Bone marrow (tissue), 2 donors: Measurements from ENCODE around the gene CNR1.
"Not testable (repeated sequence)": the region's sequence is repeated elsewhere in the genome, so short reads cannot be mapped to it uniquely, and the experiment has no call there.

Experiments
- DNase-seq, 2 donors: peaks; one replicate each; lab custom pipeline; 2025; lab: John Stamatoyannopoulos, UW

CNR1 gene

DNA sequence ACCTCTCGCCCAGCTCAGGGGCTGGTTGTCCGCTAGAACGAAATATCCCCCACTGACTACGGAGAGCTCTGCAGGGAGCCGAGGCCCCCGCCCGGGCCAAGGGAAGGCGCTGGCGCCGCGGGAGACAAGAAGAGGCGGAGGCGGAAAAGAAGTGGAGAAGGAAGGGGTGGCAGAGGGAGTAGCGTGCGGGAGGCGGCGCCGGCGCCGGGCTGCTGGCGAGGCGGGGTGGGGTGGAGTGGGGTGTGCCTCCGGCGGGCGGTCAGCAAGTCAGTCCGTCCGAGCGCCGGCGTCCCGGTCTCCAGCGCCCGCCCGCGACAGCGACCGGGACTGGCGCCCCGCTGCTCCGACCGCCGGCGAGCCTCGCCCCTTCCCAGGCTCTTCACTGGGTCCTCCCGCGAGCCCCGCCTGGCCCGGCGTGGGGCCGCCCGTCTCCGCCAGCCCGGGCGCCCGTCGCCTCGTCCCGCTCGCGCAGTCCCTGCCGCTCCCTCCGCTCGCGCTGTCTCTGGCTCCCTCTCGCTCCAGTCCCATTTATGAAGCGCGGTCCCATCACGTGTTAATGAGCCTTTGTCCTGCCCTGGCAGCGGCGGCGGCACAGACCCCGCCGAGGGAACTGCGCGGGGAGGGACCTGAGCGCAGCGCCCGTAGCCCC, at the start of gene CNR1:
CNR1 (minus strand) TSS at position 504 of the 649 bp plus-strand sequence. CDS start 21,073 bp downstream, outside the sequence.
- no peak for DNase-seq

GRCh38 chr6:88211446-88211845, 45.3 kb upstream of the CNR1 start:
- no peak for DNase-seq

- no peak for DNase-seq
These were observed 43.2 kb upstream of the CNR1 start for GRCh38 chr6:88209301-88209700.

DNA sequence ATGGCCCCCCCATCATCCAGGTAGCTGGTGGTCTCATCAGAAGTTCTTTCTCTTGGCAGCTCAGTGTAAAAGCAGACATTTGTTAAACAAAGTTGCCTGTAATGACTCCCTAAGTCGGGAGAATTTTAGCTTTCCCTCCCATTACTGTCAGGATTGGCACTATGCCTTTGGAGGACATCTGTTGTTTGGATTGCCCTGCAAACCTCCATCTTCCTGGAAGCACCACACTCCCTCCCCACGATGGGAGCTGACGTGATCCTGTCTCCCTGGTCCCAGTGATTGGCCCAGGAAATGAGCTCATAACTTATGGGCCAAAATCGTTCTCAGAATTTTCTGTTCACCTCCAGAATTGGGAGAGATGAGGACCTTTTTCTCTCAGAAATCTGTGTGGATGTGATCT, 42.6 kb upstream of the CNR1 start:
- DNase-seq, result no peak

DNA sequence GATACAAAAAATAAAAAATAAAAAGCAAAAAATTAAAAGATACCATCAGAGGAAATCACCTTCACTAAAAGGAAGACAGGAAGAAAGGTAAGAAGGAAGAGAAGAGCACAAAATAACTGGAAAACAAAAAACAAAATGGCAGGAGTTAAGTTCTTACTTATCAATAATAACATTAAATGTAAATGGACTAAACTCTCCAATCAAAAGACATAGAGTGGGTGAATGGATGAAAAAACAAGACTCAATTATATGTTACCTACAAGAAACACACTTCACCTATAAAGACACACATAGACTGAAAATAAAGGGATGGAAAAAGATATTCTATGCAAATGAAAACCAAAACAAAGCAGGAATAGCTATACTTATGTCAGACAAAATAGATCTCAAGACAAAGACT, 35.6 kb upstream of the CNR1 start:
- DNase-seq, result not testable (repeated sequence)

DNA sequence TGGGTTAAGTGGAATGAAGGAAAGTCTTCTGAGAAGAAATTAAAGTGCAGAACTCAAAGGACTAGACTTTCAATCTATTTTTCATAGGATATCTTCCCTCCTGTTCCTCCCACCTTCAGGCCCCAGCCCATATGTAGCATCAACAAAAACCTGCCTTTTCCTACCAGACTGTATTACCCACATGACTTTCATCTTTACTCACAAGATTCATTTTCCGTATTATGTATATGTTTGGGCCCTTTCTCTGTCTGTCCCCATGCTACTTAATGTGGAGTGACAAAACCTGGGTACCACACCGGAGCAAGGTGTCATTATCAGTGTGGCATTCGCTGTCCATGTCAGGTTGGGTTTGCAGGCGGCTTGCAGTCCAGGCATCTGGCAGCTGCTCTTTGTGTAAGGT, 18.8 kb upstream of the CNR1 start:
- no peak for DNase-seq

- no peak for DNase-seq
These were observed 17.3 kb upstream of the CNR1 start for GRCh38 chr6:88183471-88183870.

- no peak for DNase-seq
These were observed 13.5 kb upstream of the CNR1 start for GRCh38 chr6:88179692-88180091.

GRCh38 chr6:88177961-88178464, 11.9 kb upstream of the CNR1 start:
- no peak for DNase-seq

DNA sequence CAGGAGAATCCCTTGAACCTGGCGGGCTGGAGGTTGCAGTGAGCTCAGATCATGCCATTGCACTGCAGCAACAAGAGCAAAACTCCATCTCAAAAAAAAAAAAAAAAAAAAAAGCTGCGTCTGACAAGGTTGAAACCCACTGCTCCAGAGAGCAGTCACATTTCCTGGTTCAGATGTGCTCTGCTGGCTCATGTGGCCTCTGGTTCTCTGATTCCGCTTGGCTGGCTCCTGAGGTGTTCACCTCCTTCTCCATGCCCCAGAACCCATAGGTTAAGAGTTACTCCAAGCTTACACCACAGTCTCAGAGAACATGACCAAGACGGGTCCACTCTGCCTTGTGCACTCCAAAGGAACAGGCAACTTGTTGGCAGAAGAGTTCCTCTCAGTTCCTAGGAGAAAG, 8.8 kb upstream of the CNR1 start:
- no peak for DNase-seq

DNA sequence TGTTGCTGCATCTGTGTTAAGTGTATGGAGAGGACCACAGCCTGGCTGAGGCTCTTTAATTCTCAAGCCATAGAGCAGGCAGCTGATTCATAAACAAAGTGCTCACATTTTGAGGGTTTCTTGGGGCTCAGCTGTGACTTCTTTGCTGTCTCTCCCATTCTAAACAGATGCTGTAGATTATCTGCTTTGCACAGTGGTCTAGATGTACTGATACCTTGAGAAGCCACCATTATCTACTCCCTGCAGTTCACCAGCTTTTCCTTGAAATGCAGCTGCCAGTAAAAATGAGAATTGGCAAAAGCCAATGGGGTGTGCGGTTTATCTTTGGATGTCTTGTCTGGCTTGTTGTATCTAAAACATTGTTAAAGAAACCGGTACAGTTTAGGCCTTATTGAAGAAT, 5.2 kb upstream of the CNR1 start:
- DNase-seq, result no peak

GRCh38 chr6:88168362-88168761, 2.2 kb upstream of the CNR1 start:
- no peak for DNase-seq

GRCh38 chr6:88167352-88167937, 1.3 kb upstream of the CNR1 start:
- no peak for DNase-seq

DNA sequence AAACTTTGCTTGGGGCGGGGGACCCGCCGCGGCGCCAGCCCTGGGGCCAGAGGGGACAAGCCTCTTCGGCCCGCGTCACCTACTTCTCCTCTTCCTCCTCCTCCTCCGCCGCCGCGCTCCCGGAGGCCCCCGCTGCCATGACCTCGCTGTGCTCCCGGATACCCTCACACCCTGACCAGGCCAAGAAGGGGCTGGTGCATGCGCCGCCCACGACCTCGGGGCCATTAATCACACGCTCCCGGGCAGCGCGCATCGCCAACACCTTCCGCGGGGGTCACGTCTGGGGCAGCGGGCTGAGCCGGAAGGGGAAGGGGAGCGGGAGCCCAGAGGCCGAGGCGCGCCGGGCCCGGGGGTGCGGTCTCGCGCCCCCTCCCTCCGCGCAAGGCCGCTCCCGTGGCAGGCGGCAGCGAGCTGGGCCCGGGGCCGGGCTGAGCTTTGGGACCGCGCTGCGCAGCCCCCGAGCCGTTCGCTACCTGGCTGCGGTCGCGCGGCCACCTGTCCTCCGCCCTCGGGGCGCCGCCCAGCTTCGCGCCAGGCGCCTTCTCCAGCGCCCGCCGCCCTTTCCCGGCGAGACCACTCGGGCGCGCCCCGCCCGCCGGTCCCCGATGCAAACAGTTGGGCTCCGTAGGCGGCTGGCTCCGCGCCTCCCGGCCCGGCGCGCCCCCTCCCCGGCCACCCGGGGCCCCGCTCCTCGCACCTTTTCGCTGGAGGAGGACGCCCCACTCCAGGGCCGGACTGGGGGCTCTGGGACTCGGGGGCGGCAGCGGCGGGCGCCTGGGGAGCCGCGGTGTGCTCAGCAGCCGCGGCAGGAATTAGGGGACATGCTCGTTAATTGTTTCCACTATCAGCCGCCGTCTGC, 575 bp upstream of the CNR1 start:
- no peak for DNase-seq

- DNase-seq, result no peak
These were observed 882 bp downstream of the CNR1 start for GRCh38 chr6:88165087-88165843.

- DNase-seq, result no peak
These were observed 2.1 kb downstream of the CNR1 start for GRCh38 chr6:88164061-88164460.

DNA sequence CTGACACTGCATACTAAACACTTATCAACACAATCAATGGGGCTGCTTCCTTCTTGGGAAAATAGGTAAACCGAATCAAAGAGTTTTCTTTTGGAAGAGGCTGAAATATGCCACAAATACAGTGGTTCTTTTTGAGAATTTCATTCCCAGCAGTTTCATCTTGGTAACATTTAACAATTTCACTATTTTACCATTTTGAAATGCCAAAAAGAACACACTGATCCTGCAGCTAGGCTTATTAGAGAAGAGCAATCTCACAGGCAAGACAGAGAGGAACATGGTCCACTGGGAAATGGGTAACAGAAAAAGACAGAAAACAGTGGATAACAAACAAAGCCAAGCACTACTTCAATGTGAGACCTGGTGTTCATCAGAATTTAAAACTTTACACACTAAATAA, 2.5 kb downstream of the CNR1 start:
- no peak for DNase-seq

- no peak for DNase-seq
These were observed 4.2 kb downstream of the CNR1 start for GRCh38 chr6:88161940-88162339.

- no peak for DNase-seq
These were observed 9.0 kb downstream of the CNR1 start for GRCh38 chr6:88157106-88157505.

DNA sequence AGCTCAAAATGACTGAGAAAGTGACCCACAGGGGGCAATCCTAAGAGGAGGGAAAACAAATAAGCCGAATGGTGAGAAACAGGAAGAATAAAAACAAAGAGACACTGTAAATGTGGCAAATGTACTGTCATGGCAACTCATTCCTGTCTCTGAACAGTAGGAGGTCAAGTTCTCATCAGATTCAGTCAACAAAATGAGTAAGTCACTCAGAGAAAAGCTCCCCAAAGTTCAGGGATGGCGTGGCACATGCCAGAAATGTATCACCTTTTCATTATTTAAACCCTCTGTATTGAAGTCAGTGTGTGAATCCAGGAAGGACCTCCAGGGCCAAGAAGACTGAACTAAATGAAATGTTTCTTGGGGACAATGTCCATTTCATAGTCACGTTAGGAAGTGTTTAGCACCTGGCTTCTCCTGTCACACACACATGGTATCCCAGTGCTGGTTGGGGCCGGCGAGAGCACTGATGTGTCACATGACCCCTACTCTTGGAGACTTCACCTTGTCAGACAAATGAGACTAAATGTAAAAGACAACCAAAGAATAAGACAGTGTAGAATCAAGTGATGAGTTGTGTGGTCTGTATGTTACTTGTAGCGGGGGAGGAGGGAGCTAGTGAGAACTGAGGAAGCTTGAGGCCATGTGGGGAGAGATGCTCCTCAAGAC, 20.7 kb downstream of the CNR1 start:
- DNase-seq, result no peak

- no peak for DNase-seq
These were observed 21.4 kb downstream of the CNR1 start for GRCh38 chr6:88144637-88145297.
